Gastroesophageal sphincter (tissue), 4 donors: Measurements from ENCODE around the gene PALMD. TPM values are rescaled to one million over a fixed set of nuclear protein-coding genes. Genes with fewer than 3 reads are reported as not detected.
A peak's percentile ranks its signal among the peaks of the same experiment; 100 is the strongest.

Source experiments
- ATAC-seq: fragments of 150-250 bp; one replicate; pipeline ENCODE4 v1.9.1; 2016; ENCODE audit warnings: mild to moderate bottlenecking, moderate library complexity
- H3K27ac ChIP-seq, 4 donors: fragments of 200-600 bp; sonication (generic) in 3 of 4; 1 replicate in 3 of 4; 2 replicates in 1 of 4; pipeline ENCODE4 v1.5.1; 2016 to 2019
- H3K27me3 ChIP-seq: fragments of 200-600 bp; sonication (generic); one replicate; pipeline ENCODE4 v1.5.1; 2019
- H3K36me3 ChIP-seq, 2 donors: fragments of 200-600 bp; sonication (generic); one replicate each; pipeline ENCODE4 v1.5.1; 2019; ENCODE audit warnings: control low read depth in 1 of 2
- H3K4me1 ChIP-seq, 3 donors: fragments of 200-600 bp; sonication (generic); 1 replicate in 2 of 3; 2 replicates in 1 of 3; pipeline ENCODE4 v1.5.1; 2016 to 2019; ENCODE audit warnings: control low read depth in 2 of 3
- H3K4me3 ChIP-seq, 2 donors: fragments of 200-600 bp; sonication (generic); one replicate each; pipeline ENCODE4 v1.5.1; 2019; ENCODE audit warnings: mild to moderate bottlenecking in 1 of 2, moderate library complexity in 1 of 2
- H3K9me3 ChIP-seq, 3 donors: fragments of 200-600 bp; sonication (generic); one replicate each; pipeline ENCODE4 v1.5.1; 2017 to 2019; ENCODE audit warnings: control low read depth in 2 of 3
- CTCF ChIP-seq, 4 experiments: fragments of 200-600 bp in 2 of 4; fragments of 450-650 bp in 2 of 4; sonication (generic) in 1 of 4; IDR thresholded peaks; one replicate each; pipeline ENCODE4 v1.5.1; 2017 to 2019; ENCODE audit warnings: antibody characterized with exemption in 4 of 4, mild to moderate bottlenecking in 2 of 4, moderate library complexity in 2 of 4
- EP300 ChIP-seq: sonication (generic); formaldehyde crosslinking; IDR thresholded peaks from one replicate; pipeline ENCODE4 v1.6.1; 2017; ENCODE audit warnings: antibody characterized with exemption, mild to moderate bottlenecking
- POLR2A ChIP-seq, 2 donors: fragments of 450-650 bp; IDR thresholded peaks; one replicate each; pipeline ENCODE4 v1.6.1; 2017; ENCODE audit warnings: antibody characterized with exemption in 2 of 2, mild to moderate bottlenecking in 2 of 2, moderate library complexity in 1 of 2
- POLR2AphosphoS5 ChIP-seq: sonication (generic); formaldehyde crosslinking; IDR thresholded peaks from one replicate; pipeline ENCODE4 v1.6.1; 2017; ENCODE audit warnings: antibody characterized with exemption
- WGBS, 2 donors: methylation state at CpG; one replicate each; pipeline ENCODE4 v1.1.5; 2018; ENCODE audit warnings: low coverage in 1 of 2; 5-methylcytosine and 5-hydroxymethylcytosine counted together
- total RNA-seq, 4 donors: library from RNA; depleted of rRNA; stranded (reverse); fragments of >200 nt; gene quantifications; one replicate each; pipeline ENCODE4 v1.1.0, GENCODE V29; 2016

Gene PALMD
- total RNA-seq, 4 donors from 2014 or later = 11.7 to 46.7 (median 23.8) TPM

GRCh38 chr1:99655376-99655775 is 9.5 kb downstream of the PALMD start:
- no peak overlapping the region for H3K4me3 ChIP-seq
- H3K9me3 ChIP-seq = no peaks in the 10 kb centered on the region
- TF ChIP-seq POLR2AphosphoS5 (no peak), CTCF (IDR thresholded peaks at IDR 0.05) (no peak), POLR2A (IDR thresholded peaks at IDR 0.05) (no peak), EP300 (no peak)
- no peaks in the 10 kb centered on the region for H3K36me3 ChIP-seq
- WGBS, 2 donors = 53 to 87% methylated on average over 3 of the region's 3 CpGs
- H3K27ac ChIP-seq = peak overlapping the region in 1 of 4 donors; percentile 7
- H3K4me1 ChIP-seq = peaks cover 9 to 45% (median 12%) of the 10 kb centered on the region in 3 donors
- no peak for ATAC-seq
- H3K27me3 ChIP-seq = no peaks in the 10 kb centered on the region

GRCh38 chr1:99656701-99657100 is 10.8 kb downstream of the PALMD start:
- Histone ChIP-seq H3K9me3 (no peaks in the 10 kb centered on the region), H3K36me3 (no peaks in the 10 kb centered on the region), H3K4me3 (no peak overlapping the region), H3K4me1 (peaks cover 4 to 45% (median 8%) of the 10 kb centered on the region in 3 donors), H3K27me3 (no peaks in the 10 kb centered on the region), H3K27ac (peak overlapping the region in 2 of 4 donors; percentile 7 to 32)
- 59 to 65% methylated on average over 3 of the region's 3 CpGs for WGBS, 2 donors
- TF ChIP-seq POLR2AphosphoS5 (no peak), EP300 (no peak), POLR2A (IDR thresholded peaks at IDR 0.05) (no peak), CTCF (IDR thresholded peaks at IDR 0.05) (no peak)
- no peak for ATAC-seq

GRCh38 chr1:99657213-99658030 is 11.5 kb downstream of the PALMD start:
- Histone ChIP-seq H3K9me3 (no peaks in the 10 kb centered on the region), H3K4me3 (no peak overlapping the region), H3K27ac (peak overlapping the region in 3 of 4 donors; percentile 22 to 41 (median 32)), H3K4me1 (peaks cover 7 to 45% (median 13%) of the 10 kb centered on the region in 3 donors), H3K36me3 (no peaks in the 10 kb centered on the region), H3K27me3 (no peaks in the 10 kb centered on the region)
- 77 to 92% methylated on average over 2 to 5 of the region's 5 CpGs for WGBS, 2 donors
- no peak for TF ChIP-seq POLR2AphosphoS5
- no peak for TF ChIP-seq EP300
- TF ChIP-seq POLR2A (IDR thresholded peaks at IDR 0.05) = no peak
- no peak for ATAC-seq

GRCh38 chr1:99658031-99658290 is 12.0 kb downstream of the PALMD start:
- peaks cover 7 to 45% (median 15%) of the 10 kb centered on the region in 3 donors for H3K4me1 ChIP-seq
- ATAC-seq = no peak
- H3K36me3 ChIP-seq = no peaks in the 10 kb centered on the region
- TF ChIP-seq POLR2A (IDR thresholded peaks at IDR 0.05) (no peak), EP300 (no peak)
- H3K4me3 ChIP-seq = no peak overlapping the region
- peak overlapping the region in 2 of 4 donors; percentile 22 to 41 for H3K27ac ChIP-seq
- no peaks in the 10 kb centered on the region for H3K9me3 ChIP-seq
- H3K27me3 ChIP-seq = no peaks in the 10 kb centered on the region
- 90% methylated on average over 3 of the region's 3 CpGs; no CpG with 5 or more reads in 1 of the 2 donors for WGBS, 2 donors

GRCh38 chr1:99659755-99660210 is 13.9 kb downstream of the PALMD start:
- TF ChIP-seq CTCF (IDR thresholded peaks at IDR 0.05) (no peak), EP300 (no peak), POLR2AphosphoS5 (no peak), POLR2A (IDR thresholded peaks at IDR 0.05) (no peak)
- WGBS, 2 donors = 14 to 33% methylated on average over 1 to 2 of the region's 2 CpGs
- no peaks in the 10 kb centered on the region for H3K27me3 ChIP-seq
- H3K4me3 ChIP-seq = no peak overlapping the region
- H3K36me3 ChIP-seq = no peaks in the 10 kb centered on the region
- H3K27ac ChIP-seq = peak overlapping the region in 3 of 4 donors; percentile 40 to 67 (median 47)
- no peaks in the 10 kb centered on the region for H3K9me3 ChIP-seq
- no peak for ATAC-seq
- peaks cover 3 to 48% (median 19%) of the 10 kb centered on the region in 3 donors for H3K4me1 ChIP-seq

- peak; percentile 4 for ATAC-seq
- Histone ChIP-seq H3K36me3 (no peaks in the 10 kb centered on the region), H3K4me3 (no peak overlapping the region), H3K27me3 (no peaks in the 10 kb centered on the region), H3K4me1 (peaks cover 3 to 48% (median 19%) of the 10 kb centered on the region in 3 donors), H3K9me3 (no peaks in the 10 kb centered on the region), H3K27ac (peak overlapping the region in 3 of 4 donors; percentile 40 to 67 (median 47))
- WGBS, 2 donors = 80 to 83% methylated on average over 1 to 2 of the region's 2 CpGs
- TF ChIP-seq POLR2A (IDR thresholded peaks at IDR 0.05) = no peak
- no peak for TF ChIP-seq POLR2AphosphoS5
- TF ChIP-seq EP300 = no peak
- no peak for TF ChIP-seq CTCF (IDR thresholded peaks at IDR 0.05)
These were observed 14.6 kb downstream of the PALMD start for GRCh38 chr1:99660496-99660895.
